Activated CD4-positive, alpha-beta T cell treated with anti-CD3 and anti-CD28 coated beads, Interleukin-2, amount 50 U/mL, for 16 hours (primary cell): ENCODE measurements around the gene PROM1.

ENCODE experiments used
- DNase-seq: peaks from one replicate; pipeline ENCODE4 v3.0.0-alpha.2; 2020

The PROM1 gene

DNA sequence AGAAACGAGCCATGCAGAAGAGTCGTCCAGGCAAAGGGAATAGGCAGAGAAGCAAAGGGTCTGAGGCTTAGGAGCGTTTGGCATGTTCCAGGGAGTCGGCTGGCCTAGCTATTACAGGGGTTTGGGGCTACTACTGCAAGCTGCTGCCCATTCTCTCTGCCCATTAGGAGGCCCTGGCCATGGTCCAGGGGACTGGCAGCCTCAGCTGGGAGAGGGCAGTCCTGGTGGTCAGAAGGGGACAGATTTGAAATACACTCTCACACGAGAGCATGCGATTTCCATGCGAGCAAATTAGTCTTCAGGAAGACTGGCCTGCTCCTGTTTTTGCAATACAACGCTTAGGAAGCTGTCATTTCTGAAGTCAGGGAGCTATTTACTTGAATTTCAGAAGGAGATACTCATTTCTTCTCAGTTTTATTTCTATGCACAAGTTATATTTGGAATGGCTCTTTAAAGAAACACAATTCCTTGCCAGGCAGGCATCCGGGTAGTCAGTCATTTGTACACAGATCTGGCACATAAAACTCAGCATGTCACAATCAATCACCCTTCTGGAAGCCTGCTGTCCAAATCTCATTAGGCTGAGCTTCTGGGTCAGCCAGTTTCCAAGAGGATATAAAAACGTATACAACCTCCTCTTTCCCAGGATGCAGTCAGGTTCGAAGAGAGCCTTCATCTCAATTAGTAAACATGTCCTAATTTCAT, 27.0 kb downstream of the PROM1 start:
- no peak for DNase-seq

DNA sequence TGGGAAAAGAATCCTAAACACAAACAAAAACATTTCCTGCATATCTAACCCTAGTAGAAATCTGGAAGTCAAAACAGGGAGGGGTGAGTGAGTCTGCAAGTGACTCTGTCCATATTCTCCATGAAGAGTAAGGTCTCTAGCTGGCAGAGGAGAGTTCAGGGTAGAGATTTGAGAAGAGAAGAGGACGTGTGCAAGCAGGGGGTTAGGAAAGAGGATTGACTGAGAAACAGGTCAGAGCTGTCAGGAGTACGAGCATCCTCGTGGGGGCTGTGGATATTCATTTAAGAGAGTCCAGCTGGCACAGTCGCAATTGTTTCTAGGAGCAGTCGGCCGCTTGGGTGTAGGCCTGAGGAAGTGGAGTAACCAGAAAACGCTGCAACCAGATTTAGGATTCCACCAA, 27.9 kb downstream of the PROM1 start:
- no peak for DNase-seq

DNA sequence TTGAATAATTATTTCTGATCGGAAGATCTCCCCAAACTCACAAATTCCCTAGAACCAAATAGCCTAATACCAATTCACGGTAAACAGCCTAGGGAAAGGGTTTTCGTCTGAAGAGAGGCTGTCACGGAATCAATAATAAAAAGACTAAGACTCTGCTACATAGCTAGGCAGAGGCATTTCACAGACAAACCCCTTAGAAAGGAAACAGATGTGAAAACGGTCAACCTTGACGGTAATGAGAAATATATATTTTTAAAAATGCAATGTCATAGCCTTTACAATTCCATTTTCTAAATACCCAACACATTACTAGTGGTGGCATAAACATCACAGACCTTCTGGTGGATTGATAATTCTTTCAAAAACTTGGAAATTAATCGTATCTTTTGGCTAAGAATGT, 28.4 kb downstream of the PROM1 start:
- DNase-seq, result no peak

DNA sequence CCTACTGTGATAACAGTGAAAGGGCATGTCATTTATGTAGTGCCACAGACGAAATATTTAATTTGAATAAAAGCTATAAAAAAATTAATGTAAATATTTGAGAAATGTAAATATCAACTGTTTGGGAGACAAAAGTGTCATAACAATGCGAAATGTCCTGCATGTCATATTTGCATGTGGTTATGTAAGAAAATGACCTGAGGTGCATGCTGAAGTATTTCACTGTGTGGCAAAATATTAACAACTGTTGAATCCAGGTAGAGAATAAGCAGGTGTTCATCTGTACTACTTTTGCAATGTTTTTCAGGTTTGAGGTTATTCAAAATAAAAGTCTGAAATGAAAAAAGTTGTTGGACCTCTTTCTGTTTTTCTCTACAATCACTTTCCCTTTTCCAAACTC, 30.9 kb downstream of the PROM1 start:
- no peak for DNase-seq

DNA sequence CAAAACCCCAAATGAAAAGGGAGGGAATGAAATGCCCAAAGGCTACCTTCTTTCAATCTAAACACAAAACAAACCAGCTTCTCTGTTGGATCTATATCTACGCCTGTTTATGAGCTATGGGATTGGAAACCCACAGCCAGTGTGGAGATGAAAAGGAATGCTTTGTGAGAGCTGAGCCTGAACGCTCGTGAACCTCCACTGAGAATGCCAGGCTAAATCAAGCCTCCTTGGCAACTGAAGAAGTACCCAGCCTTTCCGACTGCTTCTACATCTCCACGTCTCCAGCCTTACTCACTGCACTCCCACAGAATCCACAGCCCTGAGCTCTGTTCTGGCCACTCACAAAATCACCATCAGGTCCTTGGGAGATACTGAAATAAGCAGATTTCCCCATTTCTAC, 31.8 kb downstream of the PROM1 start:
- no peak for DNase-seq

DNA sequence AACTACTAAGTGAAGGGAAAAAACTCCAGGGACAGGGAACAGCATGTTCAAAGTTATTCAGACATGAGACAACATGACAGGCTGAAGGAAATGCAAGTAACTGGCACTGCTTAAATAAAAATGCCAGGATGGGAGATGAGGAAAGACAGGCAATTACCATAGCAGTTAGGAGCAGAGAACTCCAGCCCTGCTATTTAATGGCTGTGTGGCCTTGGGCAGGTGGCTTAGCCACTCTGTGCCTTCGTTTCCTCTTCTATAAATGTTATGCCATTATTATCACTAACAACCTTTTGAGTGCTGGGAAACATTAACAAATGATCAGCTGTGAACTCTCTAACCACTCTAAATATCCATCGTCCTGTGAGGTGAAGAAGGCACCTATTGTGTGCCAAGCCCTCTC, 32.7 kb downstream of the PROM1 start:
- DNase-seq, result no peak

DNA sequence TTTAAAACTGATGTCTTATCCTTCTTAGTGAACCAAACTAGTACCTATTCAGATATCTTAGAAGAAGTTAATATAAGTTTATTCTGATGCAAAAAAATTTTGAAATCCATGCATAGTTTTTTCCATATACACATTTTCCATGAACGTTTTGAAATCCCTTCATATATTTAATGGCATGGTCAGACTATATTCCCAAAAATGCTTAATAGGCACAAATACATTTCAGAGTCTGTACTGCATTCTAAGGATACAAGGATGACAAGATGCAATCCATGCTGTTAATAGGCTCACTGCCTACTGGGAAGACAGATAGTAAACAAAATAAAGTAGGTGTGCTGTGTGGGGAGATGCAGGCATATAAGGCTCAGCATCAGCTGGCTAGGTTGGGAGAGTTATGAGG, 33.2 kb downstream of the PROM1 start:
- DNase-seq, result no peak

DNA sequence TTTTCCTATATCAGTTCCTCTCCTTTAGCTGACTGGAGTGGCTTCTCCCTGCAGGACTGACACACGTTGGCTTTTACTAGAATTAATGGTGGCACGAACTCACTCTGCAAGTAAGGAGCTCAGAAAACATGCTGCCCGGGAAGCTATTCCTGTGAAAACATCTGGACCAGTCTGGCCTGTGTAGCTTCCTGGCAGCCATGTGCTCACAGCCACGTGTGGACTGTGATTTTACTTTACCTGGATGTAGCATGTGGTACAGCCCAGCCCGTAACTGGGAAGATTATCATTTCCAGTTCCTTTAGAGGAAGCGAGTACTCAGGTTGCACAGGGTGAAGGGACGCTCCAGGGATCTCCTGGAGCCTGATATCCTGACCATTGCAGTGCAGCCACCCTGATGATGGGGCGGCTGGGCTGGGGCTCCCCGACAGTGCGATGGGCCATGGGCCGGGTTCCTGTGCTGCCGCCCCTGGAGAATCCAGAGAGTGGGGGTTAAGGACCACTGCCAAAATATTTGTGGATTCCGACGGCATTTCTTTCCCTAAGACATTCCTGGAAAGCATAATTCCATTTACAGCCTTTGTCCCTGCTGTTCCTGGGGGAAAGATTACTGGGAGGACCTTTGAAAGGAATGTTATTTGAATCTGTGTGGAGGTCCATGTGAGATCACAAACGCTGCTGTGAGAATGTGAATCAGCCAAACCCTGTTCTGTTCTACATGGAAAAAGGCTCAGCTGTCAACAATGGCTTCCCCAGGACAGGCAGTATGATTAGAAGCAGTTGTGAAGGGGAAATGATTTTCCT, 35.0 kb downstream of the PROM1 start:
- no peak for DNase-seq

DNA sequence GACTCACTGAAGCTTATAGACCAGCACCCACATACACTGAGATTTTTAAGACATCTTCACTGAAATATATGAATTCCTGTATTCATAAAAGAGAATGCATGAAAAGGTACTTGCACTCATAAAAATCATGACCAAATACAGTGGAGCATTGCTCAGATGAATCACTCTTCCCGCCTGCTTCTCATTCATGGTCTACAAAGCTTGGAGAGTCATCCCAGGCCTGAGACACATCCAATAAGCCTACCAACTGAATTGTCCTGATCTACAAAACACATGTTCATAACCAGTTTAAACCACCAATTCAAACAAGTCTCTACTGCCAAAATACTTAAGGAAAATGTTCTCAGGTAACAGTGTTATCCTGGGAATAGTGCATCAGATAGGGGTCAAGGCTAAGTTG, 38.1 kb downstream of the PROM1 start:
- DNase-seq, result no peak

DNA sequence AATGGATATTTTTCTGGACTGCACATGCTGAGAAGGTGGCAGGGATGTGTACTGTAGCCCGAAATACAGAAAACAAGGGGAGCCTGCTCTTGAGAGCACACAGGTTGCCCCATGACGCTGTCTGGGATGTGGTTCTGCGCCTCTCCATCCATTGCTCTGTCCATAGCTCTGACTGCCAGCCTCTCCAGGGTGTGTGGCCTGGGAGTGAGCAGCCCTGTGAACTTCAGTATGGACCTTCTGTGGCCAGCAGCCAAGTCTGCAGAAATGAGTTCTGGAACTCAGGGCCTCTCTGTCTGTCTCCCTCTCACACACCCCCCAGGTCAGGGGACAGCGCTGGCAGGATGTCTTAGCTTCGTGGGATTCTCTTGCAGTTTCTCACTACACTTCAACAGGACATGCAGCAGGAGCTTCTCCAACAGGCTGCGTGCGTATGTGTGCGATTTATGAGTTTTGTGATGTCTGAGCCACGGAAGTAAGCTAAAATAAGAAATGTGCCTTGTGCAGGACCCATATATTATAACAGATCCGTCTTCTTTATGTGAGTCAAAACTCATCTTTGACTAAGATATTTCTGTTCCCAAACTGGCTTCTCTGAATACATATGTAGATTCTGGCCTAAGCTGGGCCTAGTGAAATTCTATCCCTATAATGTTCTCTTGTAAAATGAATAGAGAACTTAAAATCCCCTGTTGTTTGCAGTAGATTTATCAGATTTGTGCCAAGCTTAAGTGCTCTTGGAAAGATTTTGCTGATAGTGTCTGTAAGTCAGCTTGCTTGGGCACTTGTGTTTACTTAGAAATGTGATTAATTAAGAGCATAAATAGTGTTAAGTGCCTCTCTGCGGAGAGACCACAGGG, 40.0 kb downstream of the PROM1 start:
- DNase-seq, result no peak

DNA sequence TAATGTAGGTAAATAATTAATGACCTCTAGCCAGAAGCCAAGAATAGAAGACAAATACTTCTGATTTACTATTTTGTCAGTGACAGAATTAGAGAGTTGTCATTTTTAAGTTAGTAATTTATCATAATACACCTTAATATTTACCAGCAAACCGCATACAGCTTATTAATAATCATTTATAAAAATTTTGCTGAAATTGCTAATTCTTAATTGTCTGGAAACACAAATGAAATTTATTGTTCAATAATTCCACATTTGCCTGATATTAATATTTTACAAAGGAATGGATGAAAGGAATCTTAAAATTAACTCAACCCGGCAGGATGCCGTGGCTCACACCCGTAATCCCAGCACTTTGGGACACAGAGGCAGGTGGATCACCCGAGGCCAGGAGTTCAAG, 44.7 kb downstream of the PROM1 start:
- DNase-seq, result no peak

DNA sequence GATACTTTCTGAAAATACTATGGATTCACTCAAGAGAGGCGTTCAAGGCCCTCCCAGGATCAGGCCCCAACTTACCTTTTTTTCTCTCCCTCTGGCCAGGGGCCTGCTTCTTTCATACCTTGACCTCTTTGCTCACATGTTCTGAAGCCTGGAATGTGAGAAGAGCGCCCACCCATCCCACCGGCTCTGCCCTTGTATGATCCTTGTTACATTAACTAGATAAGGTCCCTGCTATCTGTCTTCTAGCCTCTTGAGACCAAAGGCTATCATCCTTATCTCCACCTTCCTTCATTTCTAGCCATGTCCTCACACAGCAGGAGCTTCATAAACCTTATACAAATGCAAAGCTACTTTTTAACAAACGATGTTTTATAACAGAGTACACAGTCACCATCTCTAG, 45.9 kb downstream of the PROM1 start:
- DNase-seq, result no peak

DNA sequence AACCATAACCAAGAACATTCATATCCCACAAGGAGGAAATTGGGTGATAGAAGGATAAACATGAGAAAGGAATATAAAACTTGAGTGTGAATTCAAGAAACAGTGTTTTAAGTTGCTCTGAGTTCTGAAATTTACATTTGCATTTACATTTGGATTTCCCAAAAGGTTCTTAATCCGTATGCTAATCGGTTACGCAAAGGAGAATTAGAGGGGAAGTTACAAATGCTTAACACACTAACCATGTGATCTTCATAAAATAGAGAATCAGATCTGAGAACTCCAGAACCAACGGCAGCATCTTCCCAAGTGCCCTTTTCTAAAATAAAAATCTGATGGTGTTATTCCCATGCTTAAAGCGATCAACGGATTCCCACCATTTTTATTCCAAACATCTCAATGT, 48.0 kb downstream of the PROM1 start:
- DNase-seq, result no peak

DNA sequence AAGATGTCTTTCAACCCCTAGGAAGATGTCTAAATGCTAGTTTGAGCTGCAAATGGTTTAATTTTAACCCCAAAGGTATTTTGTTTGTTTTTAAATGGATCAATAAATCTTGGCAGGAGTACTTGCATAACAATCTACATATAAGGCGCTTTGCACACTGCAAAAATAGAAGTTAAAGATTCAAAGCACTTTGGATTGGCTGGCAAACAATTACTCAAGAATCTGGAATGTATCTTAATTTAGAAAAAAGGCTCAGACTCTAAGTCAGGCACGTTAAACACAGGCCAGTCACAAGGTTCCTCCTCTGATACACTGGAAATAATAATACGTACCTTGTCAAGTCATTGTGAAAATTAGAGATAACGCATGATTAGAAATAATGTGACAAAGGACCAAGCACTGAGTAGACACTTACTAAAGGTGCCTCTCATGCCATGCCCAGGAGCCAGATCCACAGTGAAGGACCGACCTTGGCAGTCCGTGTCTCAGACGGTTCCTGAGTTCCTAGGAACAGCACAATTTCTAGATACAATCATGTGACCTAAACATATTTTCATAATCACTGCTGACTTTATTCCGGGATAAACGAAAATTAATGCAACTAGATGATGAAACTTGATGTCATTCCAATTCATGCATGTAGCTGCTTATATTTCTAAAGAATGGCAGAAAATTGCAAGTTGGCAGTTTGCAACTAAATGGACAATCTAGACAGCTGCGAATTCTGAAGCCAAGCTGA, 49.6 kb downstream of the PROM1 start:
- no peak for DNase-seq

DNA sequence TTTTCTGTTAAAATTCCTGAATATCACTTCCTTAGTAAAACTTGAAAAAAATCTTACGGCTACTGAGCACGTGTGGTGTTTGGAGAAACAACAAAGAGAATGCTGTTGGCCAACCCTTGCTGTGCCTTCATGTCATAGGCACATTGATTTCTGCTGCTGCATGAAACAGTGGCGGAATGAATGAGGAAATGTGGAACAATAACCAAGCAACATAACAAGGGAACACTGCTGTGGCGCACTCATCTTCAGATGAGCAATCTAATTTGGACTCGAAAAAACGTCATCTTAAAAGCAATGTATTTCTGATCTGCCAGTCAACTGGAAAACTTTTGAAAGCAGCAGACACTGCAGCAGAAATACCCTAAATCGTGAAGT, 51.4 kb downstream of the PROM1 start:
- no peak for DNase-seq

DNA sequence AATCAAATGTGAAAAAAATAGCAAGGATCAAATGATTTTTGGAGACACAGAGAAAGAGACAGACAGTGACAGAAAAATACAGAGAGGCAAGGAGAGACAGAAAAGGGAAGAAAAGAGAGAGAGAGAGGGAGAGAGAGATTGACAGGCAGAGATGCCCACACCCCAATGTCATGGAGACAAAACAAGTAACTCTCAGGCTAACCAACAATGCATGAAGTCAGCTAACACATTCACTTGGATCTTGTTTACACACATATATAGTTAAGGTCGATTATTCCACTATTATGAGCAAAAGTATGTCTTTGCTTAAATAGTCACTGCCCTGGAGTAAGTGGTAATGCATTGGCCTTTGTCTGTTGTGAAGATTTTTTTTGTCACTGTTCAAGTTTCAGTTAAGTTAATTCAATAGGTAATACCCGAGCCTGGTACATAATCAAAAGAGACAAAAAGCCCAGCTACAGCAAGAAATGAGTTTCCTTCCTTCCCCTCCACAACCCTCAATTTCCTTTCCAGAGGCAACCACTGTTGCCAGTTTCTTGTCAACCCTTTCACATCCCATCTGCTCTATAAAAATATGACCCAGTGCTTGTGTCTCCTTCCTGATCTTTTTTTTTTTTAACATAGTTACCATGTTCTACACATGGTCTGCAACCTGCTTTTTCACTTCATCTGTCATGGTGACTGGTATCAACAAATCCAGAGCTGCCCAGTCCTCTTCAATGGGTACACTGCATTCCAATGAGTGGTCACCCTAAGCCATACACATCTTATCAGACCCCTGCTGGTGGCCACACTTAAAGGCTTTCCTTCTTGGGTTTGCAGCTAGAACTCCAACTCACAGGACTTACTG, 52.1 kb downstream of the PROM1 start:
- DNase-seq, result peak; percentile 10

DNA sequence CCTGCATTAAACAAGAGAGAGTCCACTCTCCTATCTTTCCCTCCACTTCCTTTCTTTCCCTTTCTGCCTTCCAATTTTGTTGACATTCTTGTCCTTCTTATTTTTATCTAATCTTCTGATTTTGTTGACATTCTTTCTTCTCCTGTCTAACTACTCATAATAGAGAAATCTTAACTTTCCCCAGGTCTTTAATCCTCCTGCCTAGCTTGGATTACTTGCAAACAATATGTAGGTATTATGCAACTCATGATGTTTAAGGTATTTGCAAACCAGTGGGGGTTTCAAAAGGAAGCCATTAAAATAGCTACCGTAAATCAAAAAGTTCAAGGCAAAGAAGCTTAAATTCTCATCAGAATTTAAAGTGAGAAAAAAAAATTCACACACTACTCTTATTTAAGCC, 53.9 kb downstream of the PROM1 start:
- no peak for DNase-seq

DNA sequence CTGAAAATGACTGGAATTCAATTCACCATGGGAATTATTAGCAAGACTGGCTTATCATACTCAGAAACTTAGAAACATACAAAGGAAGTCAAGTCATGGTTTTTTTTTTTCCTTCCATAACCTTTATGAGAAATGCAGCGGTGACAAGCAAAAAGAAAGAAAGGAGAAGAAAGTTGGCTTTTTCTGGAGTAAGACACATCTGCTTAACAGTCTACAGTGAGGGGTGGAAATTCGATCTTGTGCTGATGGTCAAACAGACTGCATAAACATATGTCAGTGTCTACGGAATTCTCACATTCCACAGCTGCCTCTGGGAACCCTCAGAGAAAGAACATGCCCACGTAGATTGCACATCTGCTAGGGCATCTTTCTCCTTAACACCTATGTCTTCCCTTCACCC, 54.6 kb downstream of the PROM1 start:
- no peak for DNase-seq

DNA sequence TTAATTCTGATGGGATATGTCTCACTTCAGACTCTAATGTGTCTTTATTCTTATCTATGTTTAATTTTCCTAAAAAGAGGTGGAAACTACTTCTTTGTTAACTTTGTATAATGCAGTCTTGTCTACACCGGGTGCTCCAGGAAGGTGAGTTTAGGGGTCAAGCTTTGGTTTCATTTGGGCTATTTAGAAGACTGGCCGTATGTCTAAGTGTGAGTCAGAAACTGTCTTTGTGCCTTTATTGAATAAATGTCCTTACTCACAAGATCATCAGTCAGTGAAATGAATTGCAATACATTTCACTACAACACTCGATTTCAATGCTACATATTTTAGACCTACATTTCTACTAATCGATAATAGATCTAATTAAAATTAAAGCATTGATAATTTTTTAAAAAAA, 56.2 kb downstream of the PROM1 start:
- DNase-seq, result no peak

DNA sequence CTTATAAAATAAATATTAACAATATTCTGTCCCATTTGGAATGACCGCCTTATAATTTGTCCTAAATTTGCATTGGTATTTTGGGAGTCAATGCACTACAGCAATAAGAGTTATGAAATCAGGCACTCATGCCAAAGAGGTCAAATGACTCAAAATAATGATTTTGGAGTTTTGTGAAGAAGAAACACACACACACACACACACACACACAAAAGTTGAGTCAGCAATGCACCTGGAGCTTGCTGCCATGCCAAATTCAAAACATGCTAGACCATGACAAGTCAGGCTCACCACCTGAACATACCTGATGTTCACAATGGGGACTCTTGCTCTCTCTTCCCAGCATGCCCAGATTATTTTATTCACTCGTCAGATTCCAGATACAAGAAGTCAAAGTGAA, 56.7 kb downstream of the PROM1 start:
- no peak for DNase-seq

DNA sequence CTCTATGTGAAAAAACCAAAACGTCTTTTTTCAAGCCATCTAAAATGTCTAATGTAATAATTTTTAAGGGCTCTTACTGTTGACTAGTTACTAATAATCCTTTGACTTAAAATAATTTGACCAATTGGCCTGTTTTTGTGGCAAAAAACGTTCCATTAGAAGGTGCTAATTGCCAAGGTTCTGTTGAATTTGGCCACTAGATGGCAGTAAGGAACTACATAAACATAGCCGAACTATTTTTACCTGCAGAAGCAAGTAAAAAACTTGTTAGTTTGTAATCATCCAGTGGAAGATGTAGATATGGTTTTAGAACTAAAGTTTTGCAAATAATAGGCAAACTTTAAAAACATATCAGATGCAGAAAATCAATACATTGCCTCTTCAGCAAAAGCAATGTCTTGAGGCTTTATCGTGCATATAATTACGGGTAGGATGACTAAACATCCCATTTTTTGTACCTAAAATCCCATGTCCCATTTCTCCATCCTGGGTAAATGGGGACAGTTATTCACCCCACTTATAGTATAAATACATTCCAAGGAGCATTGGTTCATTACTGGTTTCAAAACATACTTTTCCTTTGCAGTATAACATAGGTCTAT, 57.6 kb downstream of the PROM1 start:
- DNase-seq, result peak; percentile 54

DNA sequence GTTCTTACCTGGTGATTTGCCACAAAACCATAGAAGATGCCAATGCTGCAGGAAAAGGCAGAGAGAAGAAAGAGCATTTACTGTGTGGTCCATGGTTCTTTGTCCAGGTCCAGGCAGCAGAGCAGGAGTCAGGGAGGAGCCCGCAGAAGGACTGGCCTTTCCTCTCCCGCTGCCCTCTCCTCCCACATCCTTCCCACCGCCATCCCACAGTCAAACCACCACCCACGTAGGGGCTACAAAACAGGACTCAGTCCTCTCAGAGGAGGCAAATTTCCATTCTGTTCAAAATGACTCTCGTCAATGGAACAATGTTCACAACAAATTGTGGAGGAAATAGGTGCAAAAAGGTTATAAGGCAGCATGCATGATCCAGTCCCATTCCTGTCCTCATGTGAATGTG, 58.6 kb downstream of the PROM1 start:
- no peak for DNase-seq
